ENCODE measurements around the gene NHS.

DNA sequence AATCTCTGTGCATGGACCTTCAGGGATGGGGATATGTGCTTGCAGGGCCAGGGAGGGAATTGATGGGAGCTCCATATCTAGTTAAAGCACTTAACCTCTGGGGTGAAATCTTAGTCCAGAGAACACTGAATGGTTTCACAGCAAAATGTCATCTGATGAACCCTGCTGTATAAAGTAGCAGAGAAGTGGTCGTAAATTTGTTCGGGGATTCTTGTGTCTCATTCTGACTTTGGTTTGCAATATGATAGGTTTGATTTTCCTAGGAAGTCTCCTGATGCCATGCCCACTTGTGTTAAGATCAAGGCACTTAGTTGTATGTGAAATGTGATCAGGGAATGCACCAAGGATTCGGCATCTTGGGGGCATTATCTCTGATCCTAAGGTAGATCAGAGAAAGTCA, 96.9 kb downstream of the NHS start:
- TF ChIP-seq CTCF (IDR thresholded peaks at IDR 0.05), result no peak
- no peak for TF ChIP-seq POLR2A (IDR thresholded peaks at IDR 0.05)
- no peak for TF ChIP-seq EP300 (IDR thresholded peaks at IDR 0.05)
